HEK293 (cell line): ENCODE measurements around the gene DHRS3.

Experiments used
- CTCF ChIA-PET: fragments of 350-600 bp; formaldehyde crosslinking; extraction: SDS; loops from one replicate; lab custom pipeline; 2021; ENCODE audit warnings: antibody characterized with exemption; lab: Yijun Ruan, JAX
- POLR2A ChIA-PET: fragments of 300-600 bp; formaldehyde crosslinking; extraction: SDS; loops from one replicate; lab custom pipeline; 2020; ENCODE audit warnings: antibody characterized with exemption, inconsistent platforms; lab: Yijun Ruan, JAX
- H3K27ac ChIP-seq: fragments of 200-500 bp; sonication (Bioruptor generic); 2 replicates; pipeline ENCODE4 v1.5.1; 2014; ENCODE audit warnings: low read depth, low read length, control low read depth, inconsistent platforms; ENCODE audit errors: extremely low read depth
- H3K36me3 ChIP-seq, 2 experiments: fragments of 200-500 bp in 1 of 2; sonication (Bioruptor generic) in 1 of 2; 1 replicate in 1 of 2; 2 replicates in 1 of 2; pipeline ENCODE4 v1.5.1; 2014 to 2017; ENCODE audit warnings: inconsistent platforms in 2 of 2, low read length in 2 of 2; ENCODE audit not compliant: control insufficient read depth in 2 of 2, insufficient read depth in 1 of 2
- H3K4me1 ChIP-seq: fragments of 200-500 bp; sonication (Bioruptor generic); 2 replicates; pipeline ENCODE4 v1.5.1; 2014; ENCODE audit warnings: mild to moderate bottlenecking, low read length, inconsistent platforms; ENCODE audit not compliant: control insufficient read depth, insufficient read depth
- H3K4me3 ChIP-seq: 2 replicates; pipeline ENCODE4 v1.5.1; 2011; ENCODE audit warnings: low read depth, mild to moderate bottlenecking, control low read depth, low read length, moderate library complexity
- H3K9me3 ChIP-seq: fragments of 200-500 bp; sonication (Bioruptor generic); 2 replicates; pipeline ENCODE4 v1.5.1; 2014; ENCODE audit warnings: low read depth, low read length, inconsistent platforms; ENCODE audit not compliant: control insufficient read depth, insufficient read depth
- HOXD13 ChIP-seq: sonication (generic); formaldehyde crosslinking; IDR thresholded peaks from 2 replicates; pipeline ENCODE4 v1.8.0; 2022; ENCODE audit warnings: missing genetic modification reagents, borderline replicate concordance
- PRDM10 ChIP-seq: fragments of 450-650 bp; formaldehyde crosslinking; IDR thresholded peaks from 2 replicates; pipeline ENCODE4 v1.5.1; 2016; ENCODE audit warnings: missing biosample characterization, missing genetic modification characterization
- ZBTB11 ChIP-seq: fragments of 450-650 bp; formaldehyde crosslinking; conservative IDR thresholded peaks from 2 replicates; pipeline ENCODE4 v1.5.1; 2016; ENCODE audit warnings: low read depth, missing biosample characterization, missing genetic modification characterization
- ZBTB44 ChIP-seq: fragments of 450-650 bp; IDR thresholded peaks from 2 replicates; pipeline ENCODE4 v1.5.1; 2018; ENCODE audit warnings: missing biosample characterization, mild to moderate bottlenecking, missing genetic modification characterization
- ZFP69B ChIP-seq: fragments of 450-650 bp; formaldehyde crosslinking; IDR thresholded peaks from 2 replicates; pipeline ENCODE4 v1.5.1; 2016; ENCODE audit warnings: missing biosample characterization, missing genetic modification characterization
- ZNF148 ChIP-seq: fragments of 450-650 bp; formaldehyde crosslinking; IDR thresholded peaks from 2 replicates; pipeline ENCODE4 v1.5.0; 2017; ENCODE audit warnings: missing biosample characterization, missing genetic modification characterization, borderline replicate concordance
- ZNF223 ChIP-seq: fragments of 450-650 bp; formaldehyde crosslinking; IDR thresholded peaks from 2 replicates; pipeline ENCODE4 v1.5.1; 2016; ENCODE audit warnings: missing biosample characterization, missing genetic modification characterization
- ZNF366 ChIP-seq: fragments of 450-650 bp; formaldehyde crosslinking; conservative IDR thresholded peaks from 2 replicates; pipeline ENCODE4 v1.5.1; 2016; ENCODE audit warnings: missing biosample characterization, missing genetic modification characterization
- ZNF596 ChIP-seq: fragments of 450-650 bp; IDR thresholded peaks from 2 replicates; pipeline ENCODE4 v1.5.0; 2018; ENCODE audit warnings: missing biosample characterization, mild to moderate bottlenecking, missing genetic modification characterization, moderate library complexity

Gene DHRS3

GRCh38 chr1:12542616-12543592, 75.1 kb downstream of the DHRS3 start:
- TF ChIP-seq ZBTB44 (tag by site-specific recombination) (no peak), ZNF366 (peak; percentile 56; the same call in 1 of the 2 replicates)
- TF ChIP-seq, all 188 proteins: peak for 1

GRCh38 chr1:12542138-12542465, 75.9 kb downstream of the DHRS3 start:
- Histone ChIP-seq H3K27ac (no peak overlapping the region), H3K4me1 (peaks cover 5% of the 10 kb centered on the region; the same call in 1 of the 2 replicates), H3K36me3 (no peaks in the 10 kb centered on the region), H3K9me3 (no peaks in the 10 kb centered on the region), H3K4me3 (no peak overlapping the region)
- ChIA-PET CTCF (interaction anchor here (0.8 kb wide), 1 partner anchor 13 kb away, joined by 3 read pairs; no protein-coding TSS in a partner anchor), POLR2A (interaction anchor here (1.2 kb wide), 1 partner anchor 8 kb away, joined by 3 read pairs; no protein-coding TSS in a partner anchor)
- TF ChIP-seq PRDM10 (tag by site-specific recombination) (peak; percentile 18; the same call in 1 of the 2 replicates), ZNF223 (tag by site-specific recombination) (no peak), HOXD13 (CRISPR knock-in tag) (no peak), ZBTB11 (no peak), ZFP69B (tag by site-specific recombination) (no peak), ZNF596 (tag by site-specific recombination) (no peak), ZNF148 (tag by site-specific recombination) (no peak)

More at GRCh38 chr1:12542616-12543592, 75.1 kb downstream of the DHRS3 start:
- CTCF ChIA-PET: no interaction called here
- Histone ChIP-seq H3K4me3 (no peak overlapping the region), H3K36me3 (no peaks in the 10 kb centered on the region), H3K9me3 (no peaks in the 10 kb centered on the region), H3K27ac (no peak overlapping the region), H3K4me1 (peaks cover 5% of the 10 kb centered on the region; the same call in 1 of the 2 replicates)
- POLR2A ChIA-PET: no interaction called here
